Loucy (cell line): ENCODE results near the gene SIK1.

ENCODE experiments used
- EZH2phosphoT487 ChIP-seq: fragments of 200-600 bp; IDR thresholded peaks from 2 replicates; pipeline ENCODE4 v1.6.1; 2018; ENCODE audit warnings: antibody characterized with exemption, mild to moderate bottlenecking, moderate library complexity, borderline replicate concordance
- TF ChIP-seq, protein P1 (sequence below): fragments of 200-600 bp; sonication (generic); conservative IDR thresholded peaks from 2 replicates; pipeline ENCODE4 v1.5.1; 2014; ENCODE audit warnings: mild to moderate bottlenecking, antibody characterized with exemption, low read length

DNA sequence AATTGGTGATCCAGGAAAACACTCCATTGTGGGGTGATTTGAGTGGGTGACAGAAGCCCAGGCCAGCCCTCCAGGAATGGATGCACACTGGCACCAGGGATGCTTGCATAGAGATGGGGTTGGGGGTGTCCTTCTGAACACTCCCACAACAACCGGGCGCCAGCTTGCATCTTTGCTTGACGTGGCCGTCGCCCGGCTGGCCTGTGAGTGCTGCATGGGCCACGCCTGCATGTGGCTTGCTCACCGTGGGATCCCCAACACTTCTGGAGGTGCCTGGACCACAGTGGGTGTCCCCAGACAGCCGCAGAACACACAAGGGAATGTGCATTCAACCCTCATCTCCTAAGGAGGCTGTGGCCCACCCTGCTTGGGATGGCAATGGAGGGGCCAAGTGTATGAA is 55.1 kb downstream of the SIK1 start:
- TF ChIP-seq, protein P1, sequence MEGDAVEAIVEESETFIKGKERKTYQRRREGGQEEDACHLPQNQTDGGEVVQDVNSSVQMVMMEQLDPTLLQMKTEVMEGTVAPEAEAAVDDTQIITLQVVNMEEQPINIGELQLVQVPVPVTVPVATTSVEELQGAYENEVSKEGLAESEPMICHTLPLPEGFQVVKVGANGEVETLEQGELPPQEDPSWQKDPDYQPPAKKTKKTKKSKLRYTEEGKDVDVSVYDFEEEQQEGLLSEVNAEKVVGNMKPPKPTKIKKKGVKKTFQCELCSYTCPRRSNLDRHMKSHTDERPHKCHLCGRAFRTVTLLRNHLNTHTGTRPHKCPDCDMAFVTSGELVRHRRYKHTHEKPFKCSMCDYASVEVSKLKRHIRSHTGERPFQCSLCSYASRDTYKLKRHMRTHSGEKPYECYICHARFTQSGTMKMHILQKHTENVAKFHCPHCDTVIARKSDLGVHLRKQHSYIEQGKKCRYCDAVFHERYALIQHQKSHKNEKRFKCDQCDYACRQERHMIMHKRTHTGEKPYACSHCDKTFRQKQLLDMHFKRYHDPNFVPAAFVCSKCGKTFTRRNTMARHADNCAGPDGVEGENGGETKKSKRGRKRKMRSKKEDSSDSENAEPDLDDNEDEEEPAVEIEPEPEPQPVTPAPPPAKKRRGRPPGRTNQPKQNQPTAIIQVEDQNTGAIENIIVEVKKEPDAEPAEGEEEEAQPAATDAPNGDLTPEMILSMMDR = no peak
- TF ChIP-seq EZH2phosphoT487 = no peak
